ENCODE results near the gene SFTA2. TPM values are rescaled to one million over a fixed set of nuclear protein-coding genes. Genes with fewer than 3 reads are reported as not detected.
"Not testable (repeated sequence)": the region's sequence is repeated elsewhere in the genome, so short reads cannot be mapped to it uniquely, and the experiment has no call there.

SFTA2 gene
- total RNA-seq, 1 donor from 2014 or later, result not detected

DNA sequence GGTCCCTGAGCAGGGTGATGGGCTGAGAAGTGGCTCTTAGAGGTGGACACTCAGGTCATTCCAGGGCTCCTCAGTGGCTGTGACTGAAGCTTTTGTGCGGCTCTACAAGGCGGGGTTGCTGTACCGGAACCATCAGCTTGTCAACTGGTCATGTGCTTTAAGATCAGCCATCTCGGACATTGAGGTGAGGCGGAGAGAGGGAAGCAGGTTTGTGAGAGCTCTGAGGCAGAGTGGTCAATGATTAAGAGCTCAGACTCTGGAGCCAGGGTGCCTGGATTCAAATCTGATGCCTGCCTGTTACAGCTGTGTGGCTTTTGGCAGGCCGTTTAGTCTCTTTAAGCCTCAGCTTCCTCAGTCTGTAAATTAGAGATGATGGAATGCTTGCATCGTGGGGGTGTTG is 14.9 kb downstream of the SFTA2 start:
- DNase-seq (ENCODE audit: missing footprints) (no peak), ATAC-seq (no peak)
- intact Hi-C loops (cut with DNase I), result no loop called here

DNA sequence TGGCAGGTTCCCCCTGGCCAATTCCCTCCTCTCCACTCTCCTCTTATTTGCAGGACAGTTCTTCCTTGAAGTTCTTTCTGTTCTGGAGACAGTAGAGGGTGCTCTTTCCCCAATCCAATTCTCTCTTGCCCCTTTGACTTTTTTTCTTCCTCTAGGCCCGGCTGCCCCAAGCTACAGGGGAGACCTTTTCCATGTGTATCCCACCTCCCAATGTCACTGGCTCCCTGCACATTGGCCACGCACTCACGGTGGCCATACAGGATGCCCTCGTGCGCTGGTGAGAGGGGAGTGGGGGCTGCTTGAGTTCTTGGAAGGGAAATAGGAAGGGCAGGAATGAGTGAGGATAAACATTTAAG is 16.4 kb downstream of the SFTA2 start:
- ATAC-seq, result peak; percentile 43
- no peak for DNase-seq (ENCODE audit: missing footprints)
- intact Hi-C loops (cut with DNase I), result loop anchor here (2.0 kb wide), 1 partner anchor 127 kb away; no protein-coding TSS in a partner anchor

DNA sequence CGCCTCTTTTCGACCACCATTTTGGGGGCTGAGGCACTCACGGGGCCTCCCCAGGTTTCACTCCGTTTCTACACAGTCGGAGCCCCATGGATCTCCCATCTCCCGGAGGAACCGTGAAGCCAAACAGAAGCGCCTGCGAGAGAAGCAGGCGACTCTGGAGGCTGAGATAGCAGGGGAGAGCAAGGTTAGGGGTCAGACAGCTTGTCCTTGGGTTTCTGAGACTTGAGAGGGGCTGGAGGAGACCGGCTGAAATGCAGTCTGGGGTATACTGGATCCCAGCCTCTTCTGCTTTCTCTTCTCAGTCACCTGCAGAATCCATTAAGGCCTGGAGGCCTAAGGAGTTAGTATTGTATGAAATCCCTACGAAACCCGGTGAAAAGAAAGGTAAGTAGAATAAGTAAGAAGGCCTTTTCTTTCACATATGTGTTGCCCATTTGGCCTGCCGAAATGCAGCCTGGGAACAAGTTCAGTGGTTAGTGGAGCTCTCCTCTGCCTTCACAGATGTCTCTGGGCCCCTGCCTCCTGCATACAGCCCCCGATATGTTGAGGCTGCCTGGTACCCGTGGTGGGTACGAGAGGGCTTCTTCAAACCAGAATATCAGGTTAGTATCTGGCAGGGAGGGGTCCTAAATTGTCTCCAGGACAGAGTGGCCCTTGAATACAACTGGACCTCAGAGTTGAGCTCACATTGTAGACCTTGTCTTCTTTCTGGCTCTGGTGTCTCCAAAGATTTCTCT is 16.9 kb downstream of the SFTA2 start:
- ATAC-seq (peak; percentile 3), DNase-seq (ENCODE audit: missing footprints) (no peak)
- intact Hi-C loops (cut with DNase I), result loop anchor here (1.0 to 2.0 kb wide), 2 partner anchors 128 to 153 kb away; no protein-coding TSS in a partner anchor

DNA sequence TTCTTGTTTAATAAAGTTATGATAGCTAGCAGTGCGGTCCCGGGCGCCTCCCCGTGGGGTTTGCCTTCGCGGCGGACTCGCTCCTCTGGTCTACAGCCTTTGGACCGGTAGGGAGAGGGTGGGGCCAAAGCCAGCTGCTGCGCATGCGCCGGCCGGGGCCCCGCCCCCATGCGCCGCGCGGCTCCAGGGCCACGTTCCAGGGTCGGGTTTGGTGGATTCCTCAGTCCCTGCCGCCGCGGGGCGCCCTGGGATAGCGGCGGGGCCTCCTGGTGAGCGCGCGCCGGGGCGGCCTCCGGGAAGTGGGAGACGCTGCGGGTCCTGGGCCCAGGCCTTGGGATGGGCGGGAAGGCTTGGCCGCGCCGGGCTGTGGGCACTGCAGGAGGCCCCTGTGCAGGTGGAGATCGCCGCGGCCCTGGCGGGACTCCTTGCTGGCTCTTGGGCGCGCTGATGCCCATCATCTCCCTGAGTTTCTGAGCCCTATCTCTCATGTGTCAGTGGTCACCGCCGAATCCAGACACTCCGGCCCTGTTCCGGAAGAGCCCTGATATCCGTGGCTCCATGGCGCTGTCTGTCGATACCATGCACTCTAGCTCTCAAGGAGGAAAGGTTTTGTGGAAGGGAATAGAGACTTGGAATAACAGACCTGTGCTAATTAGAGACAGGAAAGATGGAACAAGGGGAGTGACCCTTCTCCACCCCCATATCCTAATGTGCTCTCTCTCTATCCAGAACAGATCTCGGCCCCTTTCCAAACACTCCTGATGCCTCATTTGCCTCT is 17.7 kb downstream of the SFTA2 start, which contains the start of gene VARS2:
TSS of gene VARS2 (plus strand) at position 163 of the 778 bp plus-strand sequence. CDS start at position 762, 599 bp downstream.
- intact Hi-C loops (cut with DNase I), result loop anchor here (1.0 to 2.0 kb wide), 2 partner anchors 129 to 154 kb away; no protein-coding TSS in a partner anchor
- ATAC-seq (peak; percentile 98), DNase-seq (ENCODE audit: missing footprints) (peak; percentile 94)

DNA sequence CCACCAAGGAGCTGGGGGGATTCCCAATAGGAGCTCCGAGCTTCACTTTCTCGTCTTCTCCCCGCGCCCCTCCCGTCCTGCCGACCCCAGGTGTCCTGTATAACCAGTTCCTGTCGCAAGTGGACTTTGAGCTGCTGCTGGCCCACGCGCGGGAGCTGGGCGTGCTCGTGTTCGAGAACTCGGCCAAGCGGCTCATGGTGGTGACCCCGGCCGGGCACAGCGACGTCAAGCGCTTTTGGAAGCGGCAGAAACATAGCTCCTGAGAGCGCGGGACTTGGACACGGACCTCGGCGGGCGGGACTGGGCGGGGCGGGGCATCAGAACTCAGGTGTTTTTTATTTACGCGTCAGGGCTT is 18.3 kb downstream of the SFTA2 start:
- intact Hi-C loops (cut with DNase I), result loop anchor here (1.0 to 2.0 kb wide), 2 partner anchors 129 to 155 kb away; no protein-coding TSS in a partner anchor
- ATAC-seq, result peak; percentile 37

DNA sequence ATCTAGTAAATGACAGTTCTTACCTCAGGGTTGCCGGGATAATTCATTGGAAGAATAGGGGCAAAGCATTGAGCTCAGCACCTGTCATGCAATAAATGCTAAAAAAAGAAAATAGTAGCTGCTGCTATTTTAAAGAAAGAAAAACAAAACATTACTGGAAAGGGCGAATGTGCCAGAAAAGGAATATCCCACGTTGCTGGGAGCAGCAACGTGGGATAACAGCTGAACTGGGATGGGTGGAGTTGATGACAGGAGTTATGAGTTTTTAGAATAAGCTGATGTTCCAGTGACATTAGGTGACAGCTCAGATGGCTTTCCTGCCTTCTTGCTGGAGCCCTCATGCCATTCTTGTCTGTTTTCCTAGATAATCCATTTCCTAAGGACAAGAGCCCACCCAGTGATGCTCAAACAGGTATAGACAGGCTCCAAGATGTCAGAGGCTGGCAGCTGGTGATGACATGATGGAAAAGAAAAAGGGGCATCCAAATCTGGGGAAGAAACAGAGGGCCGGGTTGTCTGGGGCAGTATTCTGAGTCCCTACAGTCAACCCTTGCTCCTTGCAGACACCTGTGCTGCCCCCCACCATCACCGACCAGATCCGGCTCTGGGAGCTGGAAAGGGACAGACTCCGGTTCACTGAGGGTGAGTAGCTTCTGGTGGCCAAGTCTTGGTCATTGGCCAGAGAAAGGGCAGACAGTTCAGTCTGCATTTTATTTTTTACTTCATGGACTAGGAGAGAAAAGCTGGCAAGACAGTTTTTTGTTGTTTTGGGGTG is 19.0 kb downstream of the SFTA2 start:
- intact Hi-C loops (cut with DNase I), result no loop called here
- no peak for DNase-seq (ENCODE audit: missing footprints)
- no peak for ATAC-seq

More for the DNA sequence above, 18.3 kb downstream of the SFTA2 start:
- no peak for DNase-seq (ENCODE audit: missing footprints)

DNA sequence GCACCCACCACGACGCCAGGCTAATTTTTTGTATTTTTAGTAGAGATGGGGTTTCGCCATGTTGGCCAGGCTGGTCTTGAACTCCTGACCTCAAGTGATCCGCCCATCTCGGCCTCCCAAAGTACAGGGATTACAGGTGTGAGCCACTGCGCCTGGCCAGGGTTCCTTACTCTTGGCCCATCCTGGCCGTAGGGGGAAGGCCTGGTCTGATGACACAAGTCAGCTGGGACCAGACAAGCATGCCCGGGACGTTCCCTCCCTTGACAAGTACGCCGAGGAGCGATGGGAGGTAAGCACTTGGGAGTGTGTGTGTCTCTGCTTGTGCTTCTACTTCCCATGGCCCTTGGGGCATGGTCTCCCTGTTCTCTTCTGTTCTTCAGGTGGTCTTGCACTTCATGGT is 21.5 kb downstream of the SFTA2 start:
- peak; percentile 59 for DNase-seq (ENCODE audit: missing footprints)
- intact Hi-C loops (cut with DNase I); ATAC-seq: not testable (repeated sequence)

DNA sequence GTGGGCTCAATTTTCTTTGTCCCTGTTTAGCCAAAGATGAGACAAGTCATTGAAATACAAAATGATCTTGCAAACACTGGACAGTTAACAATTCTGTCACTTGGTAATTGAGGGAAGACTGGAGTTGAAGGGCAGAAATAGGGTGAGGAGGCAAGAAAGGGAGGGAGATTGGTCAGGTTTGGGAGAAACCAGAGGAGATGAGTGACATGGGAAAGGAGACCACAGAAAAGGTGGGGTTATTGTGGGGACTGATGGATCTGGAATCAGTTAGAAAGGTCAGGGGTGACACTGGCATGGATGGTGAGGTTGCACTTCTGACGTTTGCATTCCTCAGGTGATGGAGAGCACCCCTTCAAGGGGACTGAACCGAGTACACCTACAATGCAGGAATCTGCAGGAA is 23.3 kb downstream of the SFTA2 start:
- no peak for DNase-seq (ENCODE audit: missing footprints)
- ATAC-seq, result no peak
- intact Hi-C loops (cut with DNase I), result no loop called here

DNA sequence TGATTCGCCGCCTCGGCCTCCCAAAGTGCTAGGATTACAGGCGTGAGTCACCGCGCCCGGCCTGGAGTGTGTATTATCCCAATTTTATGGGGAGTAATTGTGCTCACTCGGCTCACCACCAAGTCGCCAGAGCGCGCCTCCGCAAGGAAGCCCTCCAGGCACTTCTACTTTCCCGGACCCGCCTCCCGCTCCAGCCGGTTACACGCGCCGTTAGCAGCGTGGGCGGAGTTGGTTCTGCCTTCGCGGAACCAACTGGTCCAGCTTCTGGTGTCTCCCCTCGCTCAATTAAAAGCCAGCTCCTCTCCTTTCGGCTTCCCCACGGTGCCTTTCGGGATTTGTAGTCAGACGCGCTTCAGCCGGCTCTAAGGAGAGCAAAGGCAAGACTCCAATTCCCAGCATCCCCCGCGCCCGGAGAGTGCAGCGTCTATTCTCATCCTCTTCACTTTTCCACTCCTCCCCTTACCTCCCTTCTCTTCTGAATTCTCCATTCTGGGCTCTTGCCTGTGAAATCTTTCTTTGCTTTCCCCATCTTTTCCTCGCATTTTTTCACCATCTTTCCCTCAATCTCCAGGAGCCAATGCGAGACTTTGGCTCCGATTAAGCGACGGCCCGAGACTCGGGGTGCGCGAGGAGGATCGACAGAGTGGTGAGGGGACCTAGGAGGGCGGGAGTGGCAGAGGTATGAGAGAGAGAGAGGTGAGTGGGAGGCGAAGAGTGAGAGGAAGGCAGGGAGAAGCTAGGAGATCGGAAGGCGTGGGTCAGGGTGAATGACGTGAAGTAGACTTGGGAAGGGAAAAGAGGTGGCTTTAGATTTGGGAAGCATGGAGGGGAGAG is 24.0 kb downstream of the SFTA2 start, which contains the start of gene GTF2H4:
TSS of gene GTF2H4 (plus strand) at position 450 of the 834 bp plus-strand sequence.
- ATAC-seq (peak; percentile 99), DNase-seq (ENCODE audit: missing footprints) (peak; percentile 97)
- intact Hi-C loops (cut with DNase I), result no loop called here

DNA sequence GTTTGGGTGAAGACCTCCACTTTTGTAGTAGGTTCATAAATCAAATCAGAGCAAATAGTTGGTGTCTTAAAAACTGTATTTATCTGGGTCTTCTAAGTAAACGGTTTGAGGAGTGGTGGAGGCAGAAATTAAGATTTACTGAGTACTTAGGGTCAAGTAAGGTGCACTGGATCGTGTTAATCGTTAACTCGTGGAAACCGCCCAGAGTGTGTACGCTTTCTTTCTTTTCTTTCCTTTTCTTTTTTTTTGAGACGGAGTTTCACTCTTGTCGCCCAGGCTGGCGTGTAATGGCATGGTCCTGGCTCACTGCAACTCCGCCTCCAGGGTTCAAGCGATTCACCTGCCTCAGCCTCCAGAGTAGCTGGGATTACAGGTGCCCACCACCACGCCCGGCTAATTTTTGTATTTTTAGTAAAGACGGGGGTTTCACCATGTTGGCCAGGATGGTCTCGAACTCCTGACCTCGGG is 24.6 kb downstream of the SFTA2 start:
- intact Hi-C loops (cut with DNase I); DNase-seq (ENCODE audit: missing footprints); ATAC-seq: not testable (repeated sequence)

DNA sequence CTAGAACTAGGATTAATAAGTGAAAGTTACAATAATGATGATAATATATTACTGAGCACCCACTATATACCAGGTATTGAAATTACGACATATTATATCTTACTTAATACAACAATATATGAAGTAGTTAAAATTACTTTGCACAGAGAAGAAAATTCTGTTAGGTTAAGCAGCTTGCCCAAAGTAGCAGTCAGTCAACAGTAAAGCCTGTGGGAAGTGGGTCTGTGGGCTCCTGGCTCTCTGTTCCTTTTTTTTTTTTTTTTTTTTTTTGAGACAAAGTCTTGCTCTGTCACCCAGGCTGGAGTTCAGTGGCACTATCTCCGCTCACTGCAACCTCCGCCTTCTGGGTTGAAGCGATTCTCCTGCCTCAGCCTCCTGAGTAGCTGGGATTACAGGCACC is 28.7 kb downstream of the SFTA2 start:
- no peak for ATAC-seq
- intact Hi-C loops (cut with DNase I), result no loop called here
- no peak for DNase-seq (ENCODE audit: missing footprints)

DNA sequence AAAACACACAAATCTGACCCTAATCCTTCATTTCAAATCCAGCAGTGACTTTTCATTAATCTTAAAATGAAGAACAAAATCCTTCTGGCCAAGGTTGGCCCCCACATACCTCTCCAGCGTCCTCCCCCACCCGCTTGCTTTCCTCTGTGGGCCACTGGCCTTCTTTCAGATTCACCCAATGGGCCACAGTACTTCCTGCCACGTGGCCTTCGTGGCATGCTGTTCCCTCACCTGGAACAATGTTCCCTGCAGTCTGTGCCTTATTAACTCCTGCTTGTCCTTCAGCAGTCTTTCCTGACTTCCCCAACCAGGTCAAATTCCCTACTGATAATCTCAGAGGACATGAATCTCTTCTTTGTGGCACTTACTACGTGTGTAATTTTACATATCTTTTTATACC is 29.3 kb downstream of the SFTA2 start:
- DNase-seq (ENCODE audit: missing footprints) (no peak), ATAC-seq (no peak)
- intact Hi-C loops (cut with DNase I), result no loop called here

DNA sequence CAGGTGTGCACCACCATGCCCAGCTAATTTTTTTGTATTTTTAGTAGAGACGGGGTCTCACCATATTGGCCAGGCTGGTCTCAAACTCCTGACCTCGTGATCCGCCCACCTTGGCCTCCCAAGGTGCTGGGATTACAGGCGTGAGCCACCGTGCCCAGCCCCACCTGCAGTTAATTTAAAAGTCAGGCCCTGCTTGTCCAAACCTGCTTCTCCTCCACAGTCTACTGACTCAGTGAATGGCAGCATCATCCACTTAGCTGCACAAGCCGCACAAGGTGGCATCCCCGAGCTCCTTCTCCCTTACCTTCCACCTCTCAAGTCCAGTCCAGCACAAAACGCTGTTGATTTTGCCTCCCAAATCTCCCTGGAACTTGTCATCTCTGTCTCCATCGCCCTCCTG is 29.8 kb downstream of the SFTA2 start:
- intact Hi-C loops (cut with DNase I); ATAC-seq; DNase-seq (ENCODE audit: missing footprints): not testable (repeated sequence)

DNA sequence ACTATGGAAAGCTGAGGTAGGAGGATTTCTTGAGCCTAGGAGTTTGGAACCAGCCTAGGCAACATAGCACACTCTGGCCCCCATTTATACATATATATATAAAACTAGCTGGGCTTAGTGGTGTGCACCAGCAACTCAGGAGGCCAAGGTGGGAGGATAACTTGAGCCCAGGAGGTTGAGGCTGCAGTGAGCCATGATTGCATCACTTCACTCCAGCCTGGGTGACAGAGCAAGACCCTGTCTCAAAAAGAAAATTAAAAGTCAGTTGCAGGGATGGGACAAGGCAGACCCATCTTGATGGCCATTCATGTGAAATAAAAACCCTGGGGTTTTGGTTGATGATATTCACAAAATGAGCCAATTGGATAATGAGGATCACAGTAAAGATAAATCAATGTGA is 30.5 kb downstream of the SFTA2 start:
- no peak for ATAC-seq

DNA sequence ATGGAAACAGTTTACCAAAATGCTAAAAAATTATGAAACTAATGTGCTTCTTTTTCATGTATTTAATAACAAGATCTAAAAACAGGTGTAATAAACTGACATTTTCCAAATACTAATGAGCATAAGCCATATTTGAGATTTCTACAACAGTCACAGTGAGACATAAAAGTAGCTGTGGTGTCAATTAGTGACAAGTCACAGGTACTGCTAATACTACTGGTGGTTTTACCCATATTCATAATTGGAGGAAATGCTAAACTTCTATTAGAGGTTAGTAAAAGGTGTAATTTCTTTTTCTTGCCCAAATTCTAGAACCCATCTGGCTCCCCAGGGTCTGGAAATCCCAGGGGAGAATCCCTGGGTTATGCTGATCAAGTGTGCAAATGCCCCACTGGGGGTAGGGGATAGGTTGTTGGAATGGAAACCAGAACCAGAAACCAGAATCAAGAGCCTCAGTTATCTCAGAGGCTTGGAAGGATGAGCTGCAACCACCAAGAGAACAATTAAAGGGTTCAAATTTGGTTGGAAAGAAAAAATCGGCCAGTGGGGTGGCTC is 31.0 kb downstream of the SFTA2 start:
- no peak for ATAC-seq
- DNase-seq (ENCODE audit: missing footprints), result no peak
- intact Hi-C loops (cut with DNase I), result no loop called here

More for the DNA sequence above, 30.5 kb downstream of the SFTA2 start:
- intact Hi-C loops (cut with DNase I), result no loop called here
- DNase-seq (ENCODE audit: missing footprints), result no peak

DNA sequence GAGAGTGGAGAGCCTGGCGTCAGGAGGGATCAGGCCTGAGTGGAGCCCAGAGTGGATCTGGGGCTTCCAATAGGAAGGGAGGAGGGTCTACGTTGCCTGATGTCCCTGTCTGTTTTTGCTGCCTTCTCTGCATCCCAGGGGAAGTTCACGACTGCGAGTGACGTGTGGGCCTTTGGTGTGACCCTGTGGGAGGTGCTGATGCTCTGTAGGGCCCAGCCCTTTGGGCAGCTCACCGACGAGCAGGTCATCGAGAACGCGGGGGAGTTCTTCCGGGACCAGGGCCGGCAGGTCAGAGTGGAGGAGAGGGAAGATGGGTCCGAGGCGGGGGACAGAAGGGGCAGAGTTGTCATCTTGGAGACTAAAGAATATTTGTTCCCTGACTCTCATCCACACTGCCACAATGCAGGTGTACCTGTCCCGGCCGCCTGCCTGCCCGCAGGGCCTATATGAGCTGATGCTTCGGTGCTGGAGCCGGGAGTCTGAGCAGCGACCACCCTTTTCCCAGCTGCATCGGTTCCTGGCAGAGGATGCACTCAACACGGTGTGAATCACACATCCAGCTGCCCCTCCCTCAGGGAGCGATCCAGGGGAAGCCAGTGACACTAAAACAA is 33.1 kb downstream of the SFTA2 start:
- intact Hi-C loops (cut with DNase I), result no loop called here
- no peak for DNase-seq (ENCODE audit: missing footprints)
- no peak for ATAC-seq

DNA sequence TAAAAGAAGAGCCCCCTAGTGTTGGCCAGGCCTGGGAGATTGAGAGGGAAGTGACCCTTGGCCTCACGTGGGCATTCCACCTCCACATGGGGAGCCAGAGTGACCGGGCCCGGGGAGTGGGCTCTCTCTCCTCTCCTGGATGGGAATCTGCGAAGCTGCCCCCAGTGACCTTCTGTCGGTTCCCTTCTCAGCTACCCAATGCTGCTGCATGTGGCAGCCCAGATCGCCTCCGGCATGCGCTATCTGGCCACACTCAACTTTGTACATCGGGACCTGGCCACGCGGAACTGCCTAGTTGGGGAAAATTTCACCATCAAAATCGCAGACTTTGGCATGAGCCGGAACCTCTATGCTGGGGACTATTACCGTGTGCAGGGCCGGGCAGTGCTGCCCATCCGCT is 34.1 kb downstream of the SFTA2 start:
- intact Hi-C loops (cut with DNase I), result no loop called here
- DNase-seq (ENCODE audit: missing footprints) (no peak), ATAC-seq (no peak)
